HEK293 (cell line): ENCODE data around the gene KSR1.

Source experiments
- CTCF ChIA-PET: fragments of 350-600 bp; formaldehyde crosslinking; extraction: SDS; loops from one replicate; lab custom pipeline; 2021; ENCODE audit warnings: antibody characterized with exemption; lab: Yijun Ruan, JAX
- POLR2A ChIA-PET: fragments of 300-600 bp; formaldehyde crosslinking; extraction: SDS; loops from one replicate; lab custom pipeline; 2020; ENCODE audit warnings: antibody characterized with exemption, inconsistent platforms; lab: Yijun Ruan, JAX
- H3K27ac ChIP-seq: fragments of 200-500 bp; sonication (Bioruptor generic); 2 replicates; pipeline ENCODE4 v1.5.1; 2014; ENCODE audit warnings: low read depth, low read length, control low read depth, inconsistent platforms; ENCODE audit errors: extremely low read depth
- H3K36me3 ChIP-seq, 2 experiments: fragments of 200-500 bp in 1 of 2; sonication (Bioruptor generic) in 1 of 2; 1 replicate in 1 of 2; 2 replicates in 1 of 2; pipeline ENCODE4 v1.5.1; 2014 to 2017; ENCODE audit warnings: inconsistent platforms in 2 of 2, low read length in 2 of 2; ENCODE audit not compliant: control insufficient read depth in 2 of 2, insufficient read depth in 1 of 2
- H3K4me1 ChIP-seq: fragments of 200-500 bp; sonication (Bioruptor generic); 2 replicates; pipeline ENCODE4 v1.5.1; 2014; ENCODE audit warnings: mild to moderate bottlenecking, low read length, inconsistent platforms; ENCODE audit not compliant: control insufficient read depth, insufficient read depth
- H3K4me3 ChIP-seq: 2 replicates; pipeline ENCODE4 v1.5.1; 2011; ENCODE audit warnings: low read depth, mild to moderate bottlenecking, control low read depth, low read length, moderate library complexity
- H3K9me3 ChIP-seq: fragments of 200-500 bp; sonication (Bioruptor generic); 2 replicates; pipeline ENCODE4 v1.5.1; 2014; ENCODE audit warnings: low read depth, low read length, inconsistent platforms; ENCODE audit not compliant: control insufficient read depth, insufficient read depth
- KLF8 ChIP-seq: fragments of 450-650 bp; formaldehyde crosslinking; IDR thresholded peaks from 2 replicates; pipeline ENCODE4 v1.5.1; 2016; ENCODE audit warnings: missing biosample characterization, missing genetic modification characterization
- OSR2 ChIP-seq: fragments of 450-650 bp; formaldehyde crosslinking; IDR thresholded peaks from 2 replicates; pipeline ENCODE4 v1.5.1; 2016; ENCODE audit warnings: missing biosample characterization, missing genetic modification characterization
- PRDM1 ChIP-seq: fragments of 450-650 bp; formaldehyde crosslinking; IDR thresholded peaks from 2 replicates; pipeline ENCODE4; 2016; ENCODE audit warnings: missing biosample characterization, missing genetic modification characterization
- REPIN1 ChIP-seq: fragments of 450-650 bp; formaldehyde crosslinking; IDR thresholded peaks from 2 replicates; pipeline ENCODE4 v1.5.1; 2017; ENCODE audit warnings: missing biosample characterization, missing genetic modification characterization, low read depth
- TRIM28 ChIP-seq: IDR thresholded peaks from 2 replicates; pipeline ENCODE4 v1.6.1; 2011; ENCODE audit warnings: low read length, control low read depth, borderline replicate concordance
- ZBTB11 ChIP-seq: fragments of 450-650 bp; formaldehyde crosslinking; conservative IDR thresholded peaks from 2 replicates; pipeline ENCODE4 v1.5.1; 2016; ENCODE audit warnings: low read depth, missing biosample characterization, missing genetic modification characterization
- ZBTB48 ChIP-seq: fragments of 450-650 bp; formaldehyde crosslinking; IDR thresholded peaks from 2 replicates; pipeline ENCODE4 v1.5.1; 2016; ENCODE audit warnings: missing biosample characterization, missing genetic modification characterization
- ZNF19 ChIP-seq: fragments of 450-650 bp; formaldehyde crosslinking; IDR thresholded peaks from 2 replicates; pipeline ENCODE4; 2016; ENCODE audit warnings: missing biosample characterization, missing genetic modification characterization, low read depth
- ZNF202 ChIP-seq: fragments of 450-650 bp; formaldehyde crosslinking; IDR thresholded peaks from 2 replicates; pipeline ENCODE4 v1.5.1; 2016; ENCODE audit warnings: missing biosample characterization, missing genetic modification characterization, borderline replicate concordance
- ZNF23 ChIP-seq: fragments of 450-650 bp; formaldehyde crosslinking; IDR thresholded peaks from 2 replicates; pipeline ENCODE4 v1.5.1; 2016; ENCODE audit warnings: missing biosample characterization, missing genetic modification characterization, borderline replicate concordance
- ZNF239 ChIP-seq: fragments of 450-650 bp; formaldehyde crosslinking; IDR thresholded peaks from 2 replicates; pipeline ENCODE4 v1.5.1; 2016; ENCODE audit warnings: missing biosample characterization, missing genetic modification characterization
- ZNF24 ChIP-seq: fragments of 450-650 bp; formaldehyde crosslinking; IDR thresholded peaks from 2 replicates; pipeline ENCODE4 v1.5.1; 2016; ENCODE audit warnings: missing biosample characterization, missing genetic modification characterization
- ZNF280C ChIP-seq: fragments of 450-650 bp; formaldehyde crosslinking; IDR thresholded peaks from 2 replicates; pipeline ENCODE4 v1.5.1; 2016; ENCODE audit warnings: missing biosample characterization, missing genetic modification characterization
- ZNF292 ChIP-seq: fragments of 450-650 bp; formaldehyde crosslinking; IDR thresholded peaks from 2 replicates; pipeline ENCODE4 v1.5.1; 2016; ENCODE audit warnings: low read depth, missing biosample characterization, missing genetic modification characterization, borderline replicate concordance
- ZNF311 ChIP-seq: fragments of 450-650 bp; formaldehyde crosslinking; IDR thresholded peaks from 2 replicates; pipeline ENCODE4 v1.5.1; 2017; ENCODE audit warnings: missing biosample characterization, missing genetic modification characterization, borderline replicate concordance
- ZNF423 ChIP-seq: fragments of 450-650 bp; formaldehyde crosslinking; IDR thresholded peaks from 2 replicates; pipeline ENCODE4 v1.5.1; 2016; ENCODE audit warnings: missing biosample characterization, missing genetic modification characterization
- ZNF48 ChIP-seq: fragments of 450-650 bp; formaldehyde crosslinking; IDR thresholded peaks from 2 replicates; pipeline ENCODE4 v1.5.1; 2016; ENCODE audit warnings: missing biosample characterization, missing genetic modification characterization
- ZNF560 ChIP-seq: fragments of 450-650 bp; formaldehyde crosslinking; IDR thresholded peaks from 2 replicates; pipeline ENCODE4 v1.5.1; 2017; ENCODE audit warnings: missing biosample characterization, missing genetic modification characterization, borderline replicate concordance
- ZNF624 ChIP-seq: fragments of 450-650 bp; formaldehyde crosslinking; IDR thresholded peaks from 2 replicates; pipeline ENCODE4 v1.5.1; 2017; ENCODE audit warnings: missing biosample characterization, missing genetic modification characterization
- ZNF654 ChIP-seq: fragments of 450-650 bp; formaldehyde crosslinking; IDR thresholded peaks from 2 replicates; pipeline ENCODE4 v1.5.1; 2016; ENCODE audit warnings: low read depth, missing biosample characterization, missing genetic modification characterization
- ZNF704 ChIP-seq: fragments of 450-650 bp; formaldehyde crosslinking; IDR thresholded peaks from 2 replicates; pipeline ENCODE4 v1.5.1; 2016; ENCODE audit warnings: missing biosample characterization, missing genetic modification characterization
- ZNF777 ChIP-seq: fragments of 450-650 bp; formaldehyde crosslinking; IDR thresholded peaks from 2 replicates; pipeline ENCODE4 v1.5.1; 2017; ENCODE audit warnings: missing biosample characterization, missing genetic modification characterization, borderline replicate concordance
- ZNF785 ChIP-seq: fragments of 450-650 bp; formaldehyde crosslinking; IDR thresholded peaks from 2 replicates; pipeline ENCODE4 v1.5.1; 2016; ENCODE audit warnings: missing biosample characterization, missing genetic modification characterization
- ZNF843 ChIP-seq: fragments of 450-650 bp; formaldehyde crosslinking; IDR thresholded peaks from 2 replicates; pipeline ENCODE4 v1.5.1; 2016; ENCODE audit warnings: missing biosample characterization, missing genetic modification characterization
- ZSCAN30 ChIP-seq: fragments of 450-650 bp; IDR thresholded peaks from 2 replicates; pipeline ENCODE4 v1.5.1; 2018; ENCODE audit warnings: missing biosample characterization, mild to moderate bottlenecking, missing genetic modification characterization, moderate library complexity
- TF ChIP-seq, protein P1 (sequence below): fragments of 450-650 bp; formaldehyde crosslinking; IDR thresholded peaks from 2 replicates; pipeline ENCODE4 v1.5.1; 2016; ENCODE audit warnings: missing biosample characterization, missing genetic modification characterization

Gene KSR1

GRCh38 chr17:27548369-27548768, 92.1 kb downstream of the KSR1 start:
- POLR2A ChIA-PET, result no interaction called here
- Histone ChIP-seq H3K27ac (no peak overlapping the region), H3K4me1 (peaks cover 44% of the 10 kb centered on the region), H3K4me3 (no peak overlapping the region), H3K36me3 (no peaks in the 10 kb centered on the region), H3K9me3 (no peaks in the 10 kb centered on the region)
- CTCF ChIA-PET, result interaction anchor here (1.4 kb wide), 1 partner anchor 20 kb away, joined by 3 read pairs; no protein-coding TSS in a partner anchor
- TF ChIP-seq ZNF704 (tag by site-specific recombination) (no peak), ZNF624 (tag by site-specific recombination) (no peak), KLF8 (tag by site-specific recombination) (no peak), ZNF239 (tag by site-specific recombination) (no peak), TRIM28 (no peak), REPIN1 (tag by site-specific recombination) (no peak)
- TF ChIP-seq, all 188 proteins: peak for 0

GRCh38 chr17:27549251-27549893, 93.1 kb downstream of the KSR1 start:
- CTCF ChIA-PET, result interaction anchor here (0.9 to 2.1 kb wide), 5 partner anchors 15 to 50 kb away, joined by 3 to 9 read pairs (median 4); no protein-coding TSS in a partner anchor

More at GRCh38 chr17:27549251-27549893, 93.1 kb downstream of the KSR1 start:
- TF ChIP-seq, protein P1, sequence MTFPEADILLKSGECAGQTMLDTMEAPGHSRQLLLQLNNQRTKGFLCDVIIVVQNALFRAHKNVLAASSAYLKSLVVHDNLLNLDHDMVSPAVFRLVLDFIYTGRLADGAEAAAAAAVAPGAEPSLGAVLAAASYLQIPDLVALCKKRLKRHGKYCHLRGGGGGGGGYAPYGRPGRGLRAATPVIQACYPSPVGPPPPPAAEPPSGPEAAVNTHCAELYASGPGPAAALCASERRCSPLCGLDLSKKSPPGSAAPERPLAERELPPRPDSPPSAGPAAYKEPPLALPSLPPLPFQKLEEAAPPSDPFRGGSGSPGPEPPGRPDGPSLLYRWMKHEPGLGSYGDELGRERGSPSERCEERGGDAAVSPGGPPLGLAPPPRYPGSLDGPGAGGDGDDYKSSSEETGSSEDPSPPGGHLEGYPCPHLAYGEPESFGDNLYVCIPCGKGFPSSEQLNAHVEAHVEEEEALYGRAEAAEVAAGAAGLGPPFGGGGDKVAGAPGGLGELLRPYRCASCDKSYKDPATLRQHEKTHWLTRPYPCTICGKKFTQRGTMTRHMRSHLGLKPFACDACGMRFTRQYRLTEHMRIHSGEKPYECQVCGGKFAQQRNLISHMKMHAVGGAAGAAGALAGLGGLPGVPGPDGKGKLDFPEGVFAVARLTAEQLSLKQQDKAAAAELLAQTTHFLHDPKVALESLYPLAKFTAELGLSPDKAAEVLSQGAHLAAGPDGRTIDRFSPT (tag by site-specific recombination), result no peak
- TF ChIP-seq ZBTB11 (tag by site-specific recombination), result no peak
- TF ChIP-seq ZNF560, result no peak
- TF ChIP-seq ZNF423 (tag by site-specific recombination), result no peak
- TF ChIP-seq ZNF24 (tag by site-specific recombination), result no peak
- no peak for TF ChIP-seq ZNF311 (tag by site-specific recombination)
- TF ChIP-seq ZNF202, result no peak
- TF ChIP-seq ZNF48, result no peak
- TF ChIP-seq ZNF777 (tag by site-specific recombination), result no peak
- no peak for TF ChIP-seq ZNF23 (tag by site-specific recombination)
- TF ChIP-seq ZNF654 (tag by site-specific recombination), result no peak
- no peak for TF ChIP-seq ZSCAN30 (tag by site-specific recombination)
- no peak for TF ChIP-seq PRDM1
- no peak for TF ChIP-seq ZNF292 (tag by site-specific recombination)
- TF ChIP-seq ZBTB48 (tag by site-specific recombination), result no peak
- no peak for TF ChIP-seq ZNF843 (tag by site-specific recombination)
- TF ChIP-seq ZNF280C, result no peak
- TF ChIP-seq ZNF19 (tag by site-specific recombination), result no peak
- TF ChIP-seq ZNF785 (tag by site-specific recombination), result no peak
- TF ChIP-seq OSR2 (tag by site-specific recombination), result no peak
- no peak overlapping the region for H3K4me3 ChIP-seq
- H3K9me3 ChIP-seq, result no peaks in the 10 kb centered on the region
- POLR2A ChIA-PET, result no interaction called here
- H3K4me1 ChIP-seq, result peaks cover 44% of the 10 kb centered on the region
- H3K27ac ChIP-seq, result no peak overlapping the region
- H3K36me3 ChIP-seq, result peaks cover 0 to 4% of the 10 kb centered on the region in 2 experiments; a peak in 1 of 3 replicates
